ENCODE measurements around the gene CD3E. TPM values are rescaled to one million over a fixed set of nuclear protein-coding genes. Genes with fewer than 3 reads are reported as not detected.
A peak's percentile ranks its signal among the peaks of the same experiment; 100 is the strongest.

The CD3E gene
- total RNA-seq, 1 experiment from 2014 or later = not detected

DNA sequence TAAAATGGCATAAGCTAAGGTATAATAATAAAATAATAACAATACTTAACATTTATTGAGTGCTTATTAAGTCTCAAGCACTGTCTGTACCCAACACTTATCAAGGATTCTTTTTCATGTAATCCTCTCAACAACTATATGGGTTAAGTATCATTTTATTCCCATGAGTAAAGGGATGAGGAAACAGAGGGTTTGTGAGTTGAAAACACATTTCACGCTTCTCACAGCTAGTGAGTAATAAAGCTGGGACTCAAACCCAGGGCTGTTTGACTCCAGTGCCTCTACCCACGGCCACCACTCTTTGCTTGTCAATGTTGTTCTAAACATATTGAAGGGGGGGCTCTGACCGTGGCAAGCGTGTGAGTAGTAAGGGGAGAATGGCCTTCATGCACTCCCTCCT is 8.7 kb downstream of the CD3E start:
- Histone ChIP-seq H3K79me2 (ENCODE audit: low read depth) (no peaks in the 10 kb centered on the region), H3K36me3 (ENCODE audit: low read depth) (no peaks in the 10 kb centered on the region), H3K27ac (no peak overlapping the region), H3F3A (ENCODE audit: insufficient read depth, low read depth) (peaks cover 31% of the 10 kb centered on the region), H3K9me3 (ENCODE audit: insufficient read depth, low read depth) (no peaks in the 10 kb centered on the region), H3K4me1 (replicated peaks; ENCODE audit: insufficient read depth) (peaks cover 70% of the 10 kb centered on the region), H2AFZ (no peak overlapping the region), H4K20me1 (ENCODE audit: insufficient read depth) (no peaks in the 10 kb centered on the region), H3K9me2 (ENCODE audit: insufficient read depth) (no peaks in the 10 kb centered on the region), H3K27me3 (ENCODE audit: insufficient read depth, low read depth) (no peaks in the 10 kb centered on the region), H3K4me3 (no peak overlapping the region), H3K4me2 (no peak overlapping the region)
- CTCF ChIA-PET = no interaction called here
- no peak for DNase-seq
- intact Hi-C loops (cut with micrococcal nuclease; ENCODE audit: unreplicated experiment) = no loop called here
- BruUV-seq (replicated peaks) = no TSS peak
- POLR2A ChIA-PET (ENCODE audit: unreplicated experiment) = no interaction called here
- TF ChIP-seq, protein P1, sequence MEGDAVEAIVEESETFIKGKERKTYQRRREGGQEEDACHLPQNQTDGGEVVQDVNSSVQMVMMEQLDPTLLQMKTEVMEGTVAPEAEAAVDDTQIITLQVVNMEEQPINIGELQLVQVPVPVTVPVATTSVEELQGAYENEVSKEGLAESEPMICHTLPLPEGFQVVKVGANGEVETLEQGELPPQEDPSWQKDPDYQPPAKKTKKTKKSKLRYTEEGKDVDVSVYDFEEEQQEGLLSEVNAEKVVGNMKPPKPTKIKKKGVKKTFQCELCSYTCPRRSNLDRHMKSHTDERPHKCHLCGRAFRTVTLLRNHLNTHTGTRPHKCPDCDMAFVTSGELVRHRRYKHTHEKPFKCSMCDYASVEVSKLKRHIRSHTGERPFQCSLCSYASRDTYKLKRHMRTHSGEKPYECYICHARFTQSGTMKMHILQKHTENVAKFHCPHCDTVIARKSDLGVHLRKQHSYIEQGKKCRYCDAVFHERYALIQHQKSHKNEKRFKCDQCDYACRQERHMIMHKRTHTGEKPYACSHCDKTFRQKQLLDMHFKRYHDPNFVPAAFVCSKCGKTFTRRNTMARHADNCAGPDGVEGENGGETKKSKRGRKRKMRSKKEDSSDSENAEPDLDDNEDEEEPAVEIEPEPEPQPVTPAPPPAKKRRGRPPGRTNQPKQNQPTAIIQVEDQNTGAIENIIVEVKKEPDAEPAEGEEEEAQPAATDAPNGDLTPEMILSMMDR (conservative IDR thresholded peaks at IDR 0.05) = no peak
- TF ChIP-seq EZH2 (IDR thresholded peaks at IDR 0.05; ENCODE audit: low read depth) = no peak

DNA sequence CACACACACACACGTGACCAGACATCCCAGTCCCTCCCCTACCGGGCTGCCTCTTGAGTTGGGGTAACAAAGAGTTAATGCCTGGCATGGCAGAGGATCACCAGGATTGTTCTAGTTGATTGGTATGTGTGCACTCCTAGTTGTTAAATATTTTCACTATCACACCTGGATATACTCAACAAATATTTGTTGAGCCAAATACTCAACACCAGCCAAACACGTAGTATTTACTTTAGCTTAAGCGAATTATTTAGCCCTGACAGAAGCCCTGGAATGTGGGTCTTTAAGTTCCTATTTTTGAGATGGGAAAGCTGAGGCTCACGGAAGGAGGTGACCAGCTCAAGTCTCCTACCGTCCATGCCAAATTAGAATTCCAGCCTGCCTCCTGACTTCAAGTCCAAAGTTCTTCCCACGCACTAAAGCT is 10.5 kb downstream of the CD3E start:
- no peaks in the 10 kb centered on the region for H3K79me2 ChIP-seq (ENCODE audit: low read depth)
- CTCF ChIA-PET = interaction anchor here (0.5 to 0.6 kb wide), 2 partner anchors 109 to 677 kb away, joined by 3 to 4 read pairs; no protein-coding TSS in a partner anchor
- intact Hi-C loops (cut with micrococcal nuclease; ENCODE audit: unreplicated experiment) = no loop called here
- peaks cover 88% of the 10 kb centered on the region for H3K4me1 ChIP-seq (replicated peaks; ENCODE audit: insufficient read depth)
- H3K9me3 ChIP-seq (ENCODE audit: insufficient read depth, low read depth) = no peaks in the 10 kb centered on the region
- H3K4me2 ChIP-seq = peak overlapping the region; percentile 63
- H3K27ac ChIP-seq = peak overlapping the region; percentile 54
- H3K36me3 ChIP-seq (ENCODE audit: low read depth) = no peaks in the 10 kb centered on the region
- no peak overlapping the region; the same call in 1 of the 2 replicates for H3K4me3 ChIP-seq
- no peak overlapping the region for H2AFZ ChIP-seq
- TF ChIP-seq, protein P1 (conservative IDR thresholded peaks at IDR 0.05) = no peak
- TF ChIP-seq EZH2 (IDR thresholded peaks at IDR 0.05; ENCODE audit: low read depth) = no peak
- no TSS peak for BruUV-seq (replicated peaks)
- H3F3A ChIP-seq (ENCODE audit: insufficient read depth, low read depth) = peaks cover 37% of the 10 kb centered on the region
- DNase-seq = peak in 1 of 2 experiments; percentile 98
- H4K20me1 ChIP-seq (ENCODE audit: insufficient read depth) = no peaks in the 10 kb centered on the region
- no peaks in the 10 kb centered on the region for H3K9me2 ChIP-seq (ENCODE audit: insufficient read depth)
- POLR2A ChIA-PET (ENCODE audit: unreplicated experiment) = no interaction called here
- H3K27me3 ChIP-seq (ENCODE audit: insufficient read depth, low read depth) = no peaks in the 10 kb centered on the region

DNA sequence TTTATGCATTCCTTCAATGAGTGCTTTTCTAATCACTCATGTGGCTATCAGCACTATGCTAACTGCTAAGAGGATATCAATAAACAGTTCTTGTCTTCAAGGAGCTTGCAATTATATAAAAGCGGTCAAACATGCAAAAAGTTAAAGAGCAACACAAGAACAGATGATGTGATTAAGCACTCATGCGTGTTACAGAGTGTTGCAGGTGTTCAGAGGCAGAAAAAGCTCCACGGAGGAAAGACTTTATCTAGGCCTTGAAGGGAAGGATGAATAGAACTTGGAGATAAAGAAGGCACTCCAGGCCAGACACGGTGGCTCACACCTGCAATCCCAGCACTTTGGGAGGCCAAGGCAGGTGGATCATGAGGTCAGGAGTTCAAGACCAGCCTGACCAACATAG is 13.6 kb downstream of the CD3E start:
- no peaks in the 10 kb centered on the region for H4K20me1 ChIP-seq (ENCODE audit: insufficient read depth)
- intact Hi-C loops (cut with micrococcal nuclease; ENCODE audit: unreplicated experiment) = no loop called here
- H3K27me3 ChIP-seq (ENCODE audit: insufficient read depth, low read depth) = no peaks in the 10 kb centered on the region
- no TSS peak for BruUV-seq (replicated peaks)
- no peaks in the 10 kb centered on the region for H3K79me2 ChIP-seq (ENCODE audit: low read depth)
- no peaks in the 10 kb centered on the region for H3K36me3 ChIP-seq (ENCODE audit: low read depth)
- H3K4me3 ChIP-seq = no peak overlapping the region
- ChIA-PET POLR2A (ENCODE audit: unreplicated experiment) (interaction anchor here (0.5 kb wide), 1 partner anchor 1158 kb away, joined by 3 read pairs; no protein-coding TSS in a partner anchor), CTCF (interaction anchor here (0.6 kb wide), 1 partner anchor 18 kb away, joined by 5 read pairs; no protein-coding TSS in a partner anchor)
- H3F3A ChIP-seq (ENCODE audit: insufficient read depth, low read depth) = peaks cover 49% of the 10 kb centered on the region
- peaks cover 94% of the 10 kb centered on the region for H3K4me1 ChIP-seq (replicated peaks; ENCODE audit: insufficient read depth)
- no peaks in the 10 kb centered on the region for H3K9me2 ChIP-seq (ENCODE audit: insufficient read depth)
- H3K9me3 ChIP-seq (ENCODE audit: insufficient read depth, low read depth) = no peaks in the 10 kb centered on the region
- H2AFZ ChIP-seq = no peak overlapping the region
- H3K4me2 ChIP-seq = peak overlapping the region; percentile 69; the same call in 1 of the 2 replicates
- TF ChIP-seq, protein P1 (conservative IDR thresholded peaks at IDR 0.05) = no peak
- no peak for TF ChIP-seq EZH2 (IDR thresholded peaks at IDR 0.05; ENCODE audit: low read depth)
- H3K27ac ChIP-seq = no peak overlapping the region
- no peak for DNase-seq

All from PC-9 (cell line).